Stimulated activated naive CD4-positive, alpha-beta T cell (primary cell): ENCODE results near the gene TRIM43B.
"Not testable (repeated sequence)": the region's sequence is repeated elsewhere in the genome, so short reads cannot be mapped to it uniquely, and the experiment has no call there.

ENCODE experiments used
- DNase-seq, 6 experiments: peaks; one replicate each; lab custom pipeline; 2025; lab: John Stamatoyannopoulos, UW

The TRIM43B gene

GRCh38 chr2:95433973-95434372 lies 50.6 kb downstream of the TRIM43B start:
- DNase-seq, result not testable (repeated sequence)

GRCh38 chr2:95433373-95433772 lies 51.2 kb downstream of the TRIM43B start:
- DNase-seq, result not testable (repeated sequence)

DNA sequence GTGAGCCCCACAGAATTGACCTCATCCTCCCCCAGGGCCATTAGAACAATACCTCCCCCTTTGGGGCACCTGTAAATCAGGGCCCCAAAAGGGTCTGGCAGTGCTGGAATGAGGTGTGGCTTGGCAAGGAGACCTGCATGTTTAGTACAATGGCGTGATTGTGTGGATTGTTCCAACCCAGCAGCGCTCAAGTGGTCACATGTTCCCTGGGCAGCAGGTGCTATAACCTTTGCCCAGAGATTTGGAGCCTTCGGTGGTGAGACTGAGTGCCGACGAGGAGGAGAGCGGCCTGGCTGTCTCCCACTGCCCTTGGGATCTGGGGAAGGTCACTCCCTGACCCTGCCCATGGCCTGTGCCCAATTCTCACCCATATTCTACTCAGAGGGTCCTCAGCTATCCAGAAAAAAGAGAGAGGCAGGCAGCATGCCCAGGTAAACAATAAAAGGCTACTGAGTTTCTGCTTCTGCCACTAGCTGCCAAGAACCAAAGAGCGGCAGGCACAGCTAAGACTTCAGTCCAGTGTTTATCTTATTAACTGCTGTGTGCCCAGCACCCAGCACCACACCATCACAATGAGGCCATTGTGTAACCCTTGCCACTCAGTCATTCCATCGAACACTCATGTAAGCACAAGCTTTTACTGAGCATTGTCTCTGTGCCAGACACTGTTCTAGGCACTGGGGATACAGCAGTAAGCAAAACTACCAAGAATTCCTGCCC lies 54.6 kb downstream of the TRIM43B start:
- not testable (repeated sequence) for DNase-seq

GRCh38 chr2:95427196-95427867 lies 57.2 kb downstream of the TRIM43B start:
- DNase-seq, result not testable (repeated sequence)
